GM18502 (cell line): ENCODE results near the gene MTREX.

ENCODE experiments used
- ATAC-seq: cut with Tn5 transposase; IDR thresholded peaks from one replicate; pipeline ENCODE4 v1.9.1; 2021; ENCODE audit warnings: mild to moderate bottlenecking; ENCODE audit not compliant: unreplicated experiment, poor library complexity

MTREX gene

GRCh38 chr5:55456216-55456895 is 148.6 kb downstream of the MTREX start:
- ATAC-seq, result no peak

- no peak for ATAC-seq
These were observed 151.8 kb downstream of the MTREX start for GRCh38 chr5:55459572-55459971.

GRCh38 chr5:55463613-55464012 is 155.8 kb downstream of the MTREX start:
- no peak for ATAC-seq

- no peak for ATAC-seq
These were observed 160.2 kb downstream of the MTREX start for GRCh38 chr5:55467862-55468551.

- no peak for ATAC-seq
These were observed 162.1 kb downstream of the MTREX start for GRCh38 chr5:55469839-55470238.

GRCh38 chr5:55470282-55470681 is 162.5 kb downstream of the MTREX start:
- no peak for ATAC-seq

GRCh38 chr5:55471468-55471867 is 163.7 kb downstream of the MTREX start:
- no peak for ATAC-seq

- no peak for ATAC-seq
These were observed 164.9 kb downstream of the MTREX start for GRCh38 chr5:55472642-55473041.
